NCI-H2196 (cell line): ENCODE results near the gene PUS1.

Experiments used
- DNase-seq: peaks from one replicate; lab custom pipeline; 2025; ENCODE audit not compliant: unreplicated experiment; lab: John Stamatoyannopoulos, UW

PUS1 gene

GRCh38 chr12:131990066-131990979 lies 61.2 kb downstream of the PUS1 start:
- no peak for DNase-seq

- DNase-seq, result no peak
These were observed 61.9 kb downstream of the PUS1 start for GRCh38 chr12:131990980-131991305.

GRCh38 chr12:131991816-131992430 lies 62.8 kb downstream of the PUS1 start:
- no peak for DNase-seq

- no peak for DNase-seq
These were observed 65.5 kb downstream of the PUS1 start for GRCh38 chr12:131994589-131994988.
